Esophagus squamous epithelium (tissue), 5 donors: ENCODE results near the gene OR51G2. TPM values are rescaled to one million over a fixed set of nuclear protein-coding genes. Genes with fewer than 3 reads are reported as not detected.
A peak's percentile ranks its signal among the peaks of the same experiment; 100 is the strongest.

Experiments
- DNase-seq: peaks from one replicate; lab custom pipeline; 2025; lab: John Stamatoyannopoulos, UW
- H3K27ac ChIP-seq, 4 donors: fragments of 200-600 bp; sonication (generic); one replicate each; pipeline ENCODE4 v1.5.1; 2016 to 2019; ENCODE audit warnings: mild to moderate bottlenecking in 1 of 4
- H3K27me3 ChIP-seq, 4 donors: fragments of 200-600 bp; sonication (generic); 1 replicate in 3 of 4; 2 replicates in 1 of 4; pipeline versions ENCODE4 v1.5.1 to v1.6.0; 2017 to 2021; ENCODE audit warnings: antibody characterized with exemption in 1 of 4
- H3K36me3 ChIP-seq, 3 donors: fragments of 200-600 bp; sonication (generic); one replicate each; pipeline ENCODE4 v1.5.1; 2016 to 2019
- H3K4me1 ChIP-seq, 3 donors: fragments of 200-600 bp; sonication (generic); one replicate each; pipeline ENCODE4 v1.5.1; 2017 to 2019
- H3K4me3 ChIP-seq, 4 donors: fragments of 200-600 bp; sonication (generic); 1 replicate in 3 of 4; 2 replicates in 1 of 4; pipeline ENCODE4 v1.5.1; 2016 to 2019; ENCODE audit warnings: mild to moderate bottlenecking in 2 of 4, moderate library complexity in 1 of 4
- H3K9me3 ChIP-seq, 3 donors: fragments of 200-600 bp; sonication (generic); one replicate each; pipeline ENCODE4 v1.5.1; 2016 to 2019
- POLR2A ChIP-seq, 4 donors: fragments of 450-650 bp; IDR thresholded peaks; one replicate each; pipeline ENCODE4 v1.6.1; 2017; ENCODE audit warnings: antibody characterized with exemption in 4 of 4, mild to moderate bottlenecking in 4 of 4, moderate library complexity in 3 of 4
- WGBS, 2 donors: methylation state at CpG; one replicate each; pipeline ENCODE4 v1.1.5; 2018; 5-methylcytosine and 5-hydroxymethylcytosine counted together
- intact Hi-C: fragments of 100-400 bp; cut with DNase I; formaldehyde crosslinking; loops from one replicate; pipeline ENCODE4 v1.15.0; 2022
- total RNA-seq, 4 donors: library from RNA; depleted of rRNA; stranded (reverse); fragments of >200 nt; gene quantifications; one replicate each; pipeline ENCODE4 v1.1.0, GENCODE V29; 2016
- TF ChIP-seq, protein P1 (sequence below), 6 experiments: fragments of 450-650 bp in 4 of 6; fragments of 200-600 bp in 2 of 6; sonication (generic) in 2 of 6; IDR thresholded peaks; one replicate each; pipeline ENCODE4 v1.5.1; 2016 to 2019; ENCODE audit warnings: antibody characterized with exemption in 6 of 6, mild to moderate bottlenecking in 4 of 6, moderate library complexity in 4 of 6
- donor health status: DM: yes; HTN: yes; CAD: no.

Gene OR51G2
- total RNA-seq, 4 donors from 2014 or later = not detected

DNA sequence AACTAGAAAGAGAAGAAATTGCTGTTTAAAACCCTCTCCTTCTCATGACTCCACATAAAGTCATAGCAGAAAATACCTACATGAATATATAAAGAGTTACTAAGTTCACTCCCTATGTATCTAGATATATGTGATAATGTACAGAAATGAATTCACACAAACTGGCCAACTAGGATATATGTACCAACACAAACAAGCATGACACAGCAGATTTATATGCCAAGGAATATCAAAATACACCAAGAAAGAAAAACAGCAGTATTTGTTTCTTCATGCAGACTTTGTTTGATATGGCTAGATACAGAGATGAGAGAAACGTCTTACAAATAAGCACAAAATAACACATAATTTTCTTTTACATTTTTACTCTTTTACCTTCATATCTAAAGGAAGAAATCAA lies 3.2 kb upstream of the OR51G2 start:
- no peaks in the 10 kb centered on the region for H3K4me1 ChIP-seq
- H3K27me3 ChIP-seq = no peaks in the 10 kb centered on the region
- no peak overlapping the region for H3K4me3 ChIP-seq
- no peak for DNase-seq
- H3K27ac ChIP-seq = no peak overlapping the region
- intact Hi-C loops = no loop called here
- no peaks in the 10 kb centered on the region for H3K9me3 ChIP-seq
- TF ChIP-seq, protein P1, sequence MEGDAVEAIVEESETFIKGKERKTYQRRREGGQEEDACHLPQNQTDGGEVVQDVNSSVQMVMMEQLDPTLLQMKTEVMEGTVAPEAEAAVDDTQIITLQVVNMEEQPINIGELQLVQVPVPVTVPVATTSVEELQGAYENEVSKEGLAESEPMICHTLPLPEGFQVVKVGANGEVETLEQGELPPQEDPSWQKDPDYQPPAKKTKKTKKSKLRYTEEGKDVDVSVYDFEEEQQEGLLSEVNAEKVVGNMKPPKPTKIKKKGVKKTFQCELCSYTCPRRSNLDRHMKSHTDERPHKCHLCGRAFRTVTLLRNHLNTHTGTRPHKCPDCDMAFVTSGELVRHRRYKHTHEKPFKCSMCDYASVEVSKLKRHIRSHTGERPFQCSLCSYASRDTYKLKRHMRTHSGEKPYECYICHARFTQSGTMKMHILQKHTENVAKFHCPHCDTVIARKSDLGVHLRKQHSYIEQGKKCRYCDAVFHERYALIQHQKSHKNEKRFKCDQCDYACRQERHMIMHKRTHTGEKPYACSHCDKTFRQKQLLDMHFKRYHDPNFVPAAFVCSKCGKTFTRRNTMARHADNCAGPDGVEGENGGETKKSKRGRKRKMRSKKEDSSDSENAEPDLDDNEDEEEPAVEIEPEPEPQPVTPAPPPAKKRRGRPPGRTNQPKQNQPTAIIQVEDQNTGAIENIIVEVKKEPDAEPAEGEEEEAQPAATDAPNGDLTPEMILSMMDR (IDR thresholded peaks at IDR 0.05) = no peak
- no peak for TF ChIP-seq POLR2A (IDR thresholded peaks at IDR 0.05)
- no peaks in the 10 kb centered on the region for H3K36me3 ChIP-seq
- WGBS, 2 donors = 23 to 42% methylated on average over 1 of the region's 1 CpG

DNA sequence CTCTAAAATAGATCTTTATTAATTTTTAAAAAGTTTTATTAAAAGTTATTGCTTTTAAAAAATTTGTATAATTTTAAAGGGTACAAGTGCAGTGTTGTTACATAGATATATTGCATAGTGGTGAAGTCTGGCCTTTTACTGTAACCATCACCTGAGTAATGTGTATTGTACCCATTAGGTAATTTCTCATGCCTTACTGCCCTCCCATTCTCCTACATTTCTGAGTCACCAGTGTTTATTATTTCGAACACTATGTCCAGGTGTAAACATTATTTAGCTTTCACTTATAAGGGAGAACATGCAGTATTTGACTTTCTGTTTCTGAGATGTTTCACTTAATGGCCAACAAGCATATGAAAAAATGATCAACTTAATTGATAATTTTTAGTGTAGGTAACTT lies 2.6 kb upstream of the OR51G2 start:
- intact Hi-C loops = no loop called here
- H3K9me3 ChIP-seq = no peaks in the 10 kb centered on the region
- no peak overlapping the region for H3K4me3 ChIP-seq
- no peaks in the 10 kb centered on the region for H3K4me1 ChIP-seq
- DNase-seq = no peak
- 31 to 62% methylated on average over 1 of the region's 1 CpG for WGBS, 2 donors
- H3K27me3 ChIP-seq = no peaks in the 10 kb centered on the region
- H3K36me3 ChIP-seq = no peaks in the 10 kb centered on the region
- no peak for TF ChIP-seq POLR2A (IDR thresholded peaks at IDR 0.05)
- TF ChIP-seq, protein P1 (IDR thresholded peaks at IDR 0.05) = no peak
- no peak overlapping the region for H3K27ac ChIP-seq

DNA sequence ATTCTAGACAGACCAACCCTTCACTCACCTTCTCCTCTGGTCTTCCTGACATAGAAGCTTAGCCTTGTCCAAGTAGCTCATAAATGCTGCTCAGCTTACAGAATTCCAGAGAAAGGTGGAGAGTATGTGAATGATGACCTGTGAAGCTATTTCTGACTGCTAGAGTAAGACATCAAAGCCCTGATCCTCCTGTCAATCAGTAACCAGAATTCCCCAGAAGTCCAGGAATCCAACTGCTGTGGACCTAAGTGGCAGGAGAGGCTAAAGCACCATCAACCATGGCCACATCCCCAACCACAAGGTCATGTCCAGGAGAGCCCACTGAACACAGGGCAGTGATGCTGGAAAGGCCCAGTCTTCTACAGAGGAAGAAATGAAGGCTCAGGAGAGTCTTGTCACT lies 2.6 kb downstream of the OR51G2 start:
- DNase-seq = no peak
- TF ChIP-seq POLR2A (IDR thresholded peaks at IDR 0.05) = no peak
- TF ChIP-seq, protein P1 (IDR thresholded peaks at IDR 0.05) = no peak
- H3K36me3 ChIP-seq = no peaks in the 10 kb centered on the region
- no peaks in the 10 kb centered on the region for H3K9me3 ChIP-seq
- intact Hi-C loops = no loop called here
- no peak overlapping the region for H3K27ac ChIP-seq
- no peaks in the 10 kb centered on the region for H3K4me1 ChIP-seq
- no peaks in the 10 kb centered on the region for H3K27me3 ChIP-seq
- H3K4me3 ChIP-seq = no peak overlapping the region

DNA sequence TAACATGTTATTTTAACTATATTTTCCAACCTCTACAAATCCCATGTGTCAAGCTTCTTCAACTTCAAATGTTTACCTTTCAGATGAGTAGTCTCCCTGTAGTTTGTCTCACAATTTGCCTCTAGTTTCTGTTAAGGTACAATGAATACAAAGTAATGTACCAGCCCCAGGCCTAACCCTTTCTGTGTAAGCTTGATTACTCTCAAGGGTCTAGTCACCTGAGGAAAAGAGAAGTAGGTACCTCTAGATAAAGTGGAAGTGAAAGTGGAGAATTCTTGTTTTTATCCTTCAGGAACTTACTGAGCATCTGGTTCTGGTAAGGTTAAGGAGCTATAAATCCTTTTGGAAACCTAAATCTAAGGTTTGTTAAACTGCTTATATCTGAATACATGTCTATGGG lies 15.7 kb downstream of the OR51G2 start, which contains the start of gene OR51A7:
OR51A7 (plus strand) TSS at position 300 of the 400 bp plus-strand sequence. CDS start 3,587 bp downstream, outside the sequence.
- no peaks in the 10 kb centered on the region for H3K36me3 ChIP-seq
- H3K27me3 ChIP-seq = no peaks in the 10 kb centered on the region
- H3K4me3 ChIP-seq = no peak within 1 kb of the TSS
- no peak within 1 kb of the TSS for H3K27ac ChIP-seq
- TF ChIP-seq, protein P1 (IDR thresholded peaks at IDR 0.05) = no peak
- TF ChIP-seq POLR2A (IDR thresholded peaks at IDR 0.05) = no peak
- DNase-seq = no peak
- intact Hi-C loops = no loop called here
- H3K4me1 ChIP-seq = no peaks in the 10 kb centered on the region
- no peaks in the 10 kb centered on the region for H3K9me3 ChIP-seq

DNA sequence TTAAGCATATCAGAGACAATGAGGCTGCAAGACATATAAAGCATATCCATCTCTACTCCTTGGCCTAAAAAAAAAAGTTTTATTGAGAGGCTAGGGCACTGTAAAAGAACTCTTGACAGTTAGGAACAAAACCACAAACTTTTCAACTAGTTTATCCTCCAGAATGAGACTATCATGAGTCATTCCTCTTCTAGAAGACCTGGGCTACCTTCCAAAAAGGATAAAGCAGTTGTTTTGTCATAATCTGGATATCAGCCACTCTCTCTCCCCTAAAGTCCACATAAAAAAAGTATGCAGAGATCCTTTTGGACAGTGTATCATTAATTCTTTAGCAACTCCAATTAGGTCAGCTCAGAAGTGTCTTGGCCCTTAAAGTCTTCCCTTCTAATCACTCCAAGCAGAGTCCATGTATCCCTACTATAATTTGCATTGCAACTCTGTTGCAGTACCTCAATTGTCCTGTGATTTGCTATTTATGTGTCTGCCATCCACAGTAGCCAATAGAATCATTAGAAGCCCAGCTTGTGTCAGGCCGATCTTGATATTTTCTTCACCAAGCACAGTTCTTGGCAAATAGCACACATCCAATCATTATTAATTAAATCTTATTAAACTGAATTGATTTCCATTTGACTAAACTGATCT lies 27.0 kb downstream of the OR51G2 start:
- intact Hi-C loops = no loop called here
- Histone ChIP-seq H3K4me3 (no peak overlapping the region), H3K27me3 (no peaks in the 10 kb centered on the region), H3K4me1 (no peaks in the 10 kb centered on the region), H3K27ac (no peak overlapping the region), H3K9me3 (no peaks in the 10 kb centered on the region), H3K36me3 (no peaks in the 10 kb centered on the region)
- WGBS, 2 donors = 83% methylated on average over 1 of the region's 1 CpG
- no peak for DNase-seq
- no peak for TF ChIP-seq POLR2A (IDR thresholded peaks at IDR 0.05)
- TF ChIP-seq, protein P1 (IDR thresholded peaks at IDR 0.05) = peak in 2 of 6 experiments; percentile 8 to 31
